ENCODE results near the gene CDIPT. TPM values are rescaled to one million over a fixed set of nuclear protein-coding genes. Genes with fewer than 3 reads are reported as not detected.

CDIPT gene
- total and polyA plus RNA-seq, 2 of the 13 experiments (the other 11 are each of a cell fraction or from before 2014, with no cell fraction given), result 54.9 to 97.5 TPM

DNA sequence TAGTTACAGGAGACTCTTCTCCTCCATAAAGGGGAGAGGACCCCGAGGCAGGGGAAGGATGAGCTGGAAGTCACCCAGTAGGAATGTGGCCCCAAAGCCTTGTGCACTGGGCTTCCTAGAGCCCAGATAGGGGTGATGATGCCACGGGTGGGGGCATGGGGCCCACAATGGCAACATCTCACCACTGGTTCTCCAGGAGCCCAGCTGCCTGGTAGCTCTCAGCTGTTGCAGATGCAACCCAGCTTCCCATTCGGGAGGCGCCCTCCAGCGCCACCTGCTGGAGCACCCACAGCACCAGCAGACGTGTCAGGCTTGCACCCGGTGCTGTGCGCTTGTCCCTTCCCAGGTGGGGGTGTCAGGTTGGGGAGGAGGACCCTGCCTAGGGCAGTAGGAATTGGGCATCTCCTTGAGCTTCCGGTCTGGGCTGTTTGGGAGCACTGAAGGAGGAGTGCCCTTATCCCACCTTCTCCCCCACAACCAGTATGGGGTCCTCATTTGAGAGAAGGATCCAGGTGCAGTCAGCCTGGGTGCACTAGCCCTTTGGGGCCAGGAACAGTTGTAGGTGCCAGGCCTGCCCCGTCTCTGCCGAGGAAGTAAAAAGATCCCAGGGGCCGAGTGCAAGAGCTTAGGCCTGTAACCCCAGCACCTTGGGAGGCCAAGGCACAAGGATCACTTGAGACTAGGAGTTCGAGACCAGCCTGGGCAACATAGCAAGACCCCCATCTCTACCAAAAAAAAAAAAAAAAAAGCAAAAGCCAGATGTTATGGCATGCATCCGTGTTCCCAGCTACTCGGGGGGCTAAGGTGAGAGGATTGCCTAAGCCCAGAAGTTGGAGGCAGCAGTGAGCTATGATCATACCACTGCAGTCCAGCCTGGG is 14.4 kb downstream of the CDIPT start (continued):
- TF ChIP-seq CHCHD3 (CRISPR knock-in tag; IDR thresholded peaks at IDR 0.05), result no peak
- peak; percentile 94 for TF ChIP-seq STAG1 (CRISPR knock-in tag; IDR thresholded peaks at IDR 0.05)
- TF ChIP-seq, protein P1, sequence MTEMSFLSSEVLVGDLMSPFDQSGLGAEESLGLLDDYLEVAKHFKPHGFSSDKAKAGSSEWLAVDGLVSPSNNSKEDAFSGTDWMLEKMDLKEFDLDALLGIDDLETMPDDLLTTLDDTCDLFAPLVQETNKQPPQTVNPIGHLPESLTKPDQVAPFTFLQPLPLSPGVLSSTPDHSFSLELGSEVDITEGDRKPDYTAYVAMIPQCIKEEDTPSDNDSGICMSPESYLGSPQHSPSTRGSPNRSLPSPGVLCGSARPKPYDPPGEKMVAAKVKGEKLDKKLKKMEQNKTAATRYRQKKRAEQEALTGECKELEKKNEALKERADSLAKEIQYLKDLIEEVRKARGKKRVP (CRISPR knock-in tag; IDR thresholded peaks at IDR 0.05), result 0 out of 4 replicates have a peak, but pooled peaks of 1 of the 2 experiments have one; percentile 27
- no peak for TF ChIP-seq ZNF720 (CRISPR knock-in tag; IDR thresholded peaks at IDR 0.05)
- TF ChIP-seq, protein P2, sequence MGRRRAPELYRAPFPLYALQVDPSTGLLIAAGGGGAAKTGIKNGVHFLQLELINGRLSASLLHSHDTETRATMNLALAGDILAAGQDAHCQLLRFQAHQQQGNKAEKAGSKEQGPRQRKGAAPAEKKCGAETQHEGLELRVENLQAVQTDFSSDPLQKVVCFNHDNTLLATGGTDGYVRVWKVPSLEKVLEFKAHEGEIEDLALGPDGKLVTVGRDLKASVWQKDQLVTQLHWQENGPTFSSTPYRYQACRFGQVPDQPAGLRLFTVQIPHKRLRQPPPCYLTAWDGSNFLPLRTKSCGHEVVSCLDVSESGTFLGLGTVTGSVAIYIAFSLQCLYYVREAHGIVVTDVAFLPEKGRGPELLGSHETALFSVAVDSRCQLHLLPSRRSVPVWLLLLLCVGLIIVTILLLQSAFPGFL (CRISPR knock-in tag; IDR thresholded peaks at IDR 0.05), result no peak
- TF ChIP-seq, protein P3, sequence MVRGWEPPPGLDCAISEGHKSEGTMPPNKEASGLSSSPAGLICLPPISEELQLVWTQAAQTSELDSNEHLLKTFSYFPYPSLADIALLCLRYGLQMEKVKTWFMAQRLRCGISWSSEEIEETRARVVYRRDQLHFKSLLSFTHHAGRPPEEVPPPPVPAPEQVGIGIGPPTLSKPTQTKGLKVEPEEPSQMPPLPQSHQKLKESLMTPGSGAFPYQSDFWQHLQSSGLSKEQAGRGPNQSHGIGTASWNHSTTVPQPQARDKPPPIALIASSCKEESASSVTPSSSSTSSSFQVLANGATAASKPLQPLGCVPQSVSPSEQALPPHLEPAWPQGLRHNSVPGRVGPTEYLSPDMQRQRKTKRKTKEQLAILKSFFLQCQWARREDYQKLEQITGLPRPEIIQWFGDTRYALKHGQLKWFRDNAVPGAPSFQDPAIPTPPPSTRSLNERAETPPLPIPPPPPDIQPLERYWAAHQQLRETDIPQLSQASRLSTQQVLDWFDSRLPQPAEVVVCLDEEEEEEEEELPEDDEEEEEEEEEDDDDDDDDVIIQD (CRISPR knock-in tag; IDR thresholded peaks at IDR 0.05; ENCODE audit: low read depth), result no peak
- TF ChIP-seq RFXANK (CRISPR knock-in tag; IDR thresholded peaks at IDR 0.05), result no peak
- peak; percentile 48; the same call in 1 of the 2 replicates for TF ChIP-seq ELF1 (CRISPR knock-in tag; IDR thresholded peaks at IDR 0.05)
- TF ChIP-seq, protein P4, sequence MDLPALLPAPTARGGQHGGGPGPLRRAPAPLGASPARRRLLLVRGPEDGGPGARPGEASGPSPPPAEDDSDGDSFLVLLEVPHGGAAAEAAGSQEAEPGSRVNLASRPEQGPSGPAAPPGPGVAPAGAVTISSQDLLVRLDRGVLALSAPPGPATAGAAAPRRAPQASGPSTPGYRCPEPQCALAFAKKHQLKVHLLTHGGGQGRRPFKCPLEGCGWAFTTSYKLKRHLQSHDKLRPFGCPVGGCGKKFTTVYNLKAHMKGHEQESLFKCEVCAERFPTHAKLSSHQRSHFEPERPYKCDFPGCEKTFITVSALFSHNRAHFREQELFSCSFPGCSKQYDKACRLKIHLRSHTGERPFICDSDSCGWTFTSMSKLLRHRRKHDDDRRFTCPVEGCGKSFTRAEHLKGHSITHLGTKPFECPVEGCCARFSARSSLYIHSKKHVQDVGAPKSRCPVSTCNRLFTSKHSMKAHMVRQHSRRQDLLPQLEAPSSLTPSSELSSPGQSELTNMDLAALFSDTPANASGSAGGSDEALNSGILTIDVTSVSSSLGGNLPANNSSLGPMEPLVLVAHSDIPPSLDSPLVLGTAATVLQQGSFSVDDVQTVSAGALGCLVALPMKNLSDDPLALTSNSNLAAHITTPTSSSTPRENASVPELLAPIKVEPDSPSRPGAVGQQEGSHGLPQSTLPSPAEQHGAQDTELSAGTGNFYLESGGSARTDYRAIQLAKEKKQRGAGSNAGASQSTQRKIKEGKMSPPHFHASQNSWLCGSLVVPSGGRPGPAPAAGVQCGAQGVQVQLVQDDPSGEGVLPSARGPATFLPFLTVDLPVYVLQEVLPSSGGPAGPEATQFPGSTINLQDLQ (CRISPR knock-in tag; IDR thresholded peaks at IDR 0.05), result no peak
- TF ChIP-seq, protein P5, sequence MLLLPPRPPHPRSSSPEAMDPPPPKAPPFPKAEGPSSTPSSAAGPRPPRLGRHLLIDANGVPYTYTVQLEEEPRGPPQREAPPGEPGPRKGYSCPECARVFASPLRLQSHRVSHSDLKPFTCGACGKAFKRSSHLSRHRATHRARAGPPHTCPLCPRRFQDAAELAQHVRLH (CRISPR knock-in tag; IDR thresholded peaks at IDR 0.05; ENCODE audit: borderline replicate concordance, low read depth), result peak; percentile 77; the same call in 1 of the 2 replicates
- TF ChIP-seq, protein P6, sequence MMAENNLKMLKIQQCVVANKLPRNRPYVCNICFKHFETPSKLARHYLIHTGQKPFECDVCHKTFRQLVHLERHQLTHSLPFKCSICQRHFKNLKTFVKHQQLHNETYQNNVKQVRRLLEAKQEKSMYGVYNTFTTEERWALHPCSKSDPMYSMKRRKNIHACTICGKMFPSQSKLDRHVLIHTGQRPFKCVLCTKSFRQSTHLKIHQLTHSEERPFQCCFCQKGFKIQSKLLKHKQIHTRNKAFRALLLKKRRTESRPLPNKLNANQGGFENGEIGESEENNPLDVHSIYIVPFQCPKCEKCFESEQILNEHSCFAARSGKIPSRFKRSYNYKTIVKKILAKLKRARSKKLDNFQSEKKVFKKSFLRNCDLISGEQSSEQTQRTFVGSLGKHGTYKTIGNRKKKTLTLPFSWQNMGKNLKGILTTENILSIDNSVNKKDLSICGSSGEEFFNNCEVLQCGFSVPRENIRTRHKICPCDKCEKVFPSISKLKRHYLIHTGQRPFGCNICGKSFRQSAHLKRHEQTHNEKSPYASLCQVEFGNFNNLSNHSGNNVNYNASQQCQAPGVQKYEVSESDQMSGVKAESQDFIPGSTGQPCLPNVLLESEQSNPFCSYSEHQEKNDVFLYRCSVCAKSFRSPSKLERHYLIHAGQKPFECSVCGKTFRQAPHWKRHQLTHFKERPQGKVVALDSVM (CRISPR knock-in tag; IDR thresholded peaks at IDR 0.05), result 0 out of 2 replicates have a peak, but pooled peaks have one; percentile 8
- TF ChIP-seq JARID2 (CRISPR knock-in tag; IDR thresholded peaks at IDR 0.05; ENCODE audit: insufficient replicate concordance), result no peak
- no peak for TF ChIP-seq ZNF674 (CRISPR knock-in tag; IDR thresholded peaks at IDR 0.05; ENCODE audit: low read depth)
- peak; percentile 78 for TF ChIP-seq SAP130 (CRISPR knock-in tag; IDR thresholded peaks at IDR 0.05; ENCODE audit: low read depth)
- TF ChIP-seq, protein P7, sequence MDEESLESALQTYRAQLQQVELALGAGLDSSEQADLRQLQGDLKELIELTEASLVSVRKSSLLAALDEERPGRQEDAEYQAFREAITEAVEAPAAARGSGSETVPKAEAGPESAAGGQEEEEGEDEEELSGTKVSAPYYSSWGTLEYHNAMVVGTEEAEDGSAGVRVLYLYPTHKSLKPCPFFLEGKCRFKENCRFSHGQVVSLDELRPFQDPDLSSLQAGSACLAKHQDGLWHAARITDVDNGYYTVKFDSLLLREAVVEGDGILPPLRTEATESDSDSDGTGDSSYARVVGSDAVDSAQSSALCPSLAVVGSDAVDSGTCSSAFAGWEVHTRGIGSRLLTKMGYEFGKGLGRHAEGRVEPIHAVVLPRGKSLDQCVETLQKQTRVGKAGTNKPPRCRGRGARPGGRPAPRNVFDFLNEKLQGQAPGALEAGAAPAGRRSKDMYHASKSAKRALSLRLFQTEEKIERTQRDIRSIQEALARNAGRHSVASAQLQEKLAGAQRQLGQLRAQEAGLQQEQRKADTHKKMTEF (CRISPR knock-in tag; IDR thresholded peaks at IDR 0.05), result peak; percentile 45; the same call in 1 of the 2 replicates
- peak; percentile 63 for TF ChIP-seq SALL1 (CRISPR knock-in tag; IDR thresholded peaks at IDR 0.05)
- TF ChIP-seq IRX3 (CRISPR knock-in tag; IDR thresholded peaks at IDR 0.05; ENCODE audit: borderline replicate concordance, low read depth), result no peak
